ENCODE results near the gene MOSPD3.
A peak's percentile ranks its signal among the peaks of the same experiment; 100 is the strongest.

MOSPD3 gene

DNA sequence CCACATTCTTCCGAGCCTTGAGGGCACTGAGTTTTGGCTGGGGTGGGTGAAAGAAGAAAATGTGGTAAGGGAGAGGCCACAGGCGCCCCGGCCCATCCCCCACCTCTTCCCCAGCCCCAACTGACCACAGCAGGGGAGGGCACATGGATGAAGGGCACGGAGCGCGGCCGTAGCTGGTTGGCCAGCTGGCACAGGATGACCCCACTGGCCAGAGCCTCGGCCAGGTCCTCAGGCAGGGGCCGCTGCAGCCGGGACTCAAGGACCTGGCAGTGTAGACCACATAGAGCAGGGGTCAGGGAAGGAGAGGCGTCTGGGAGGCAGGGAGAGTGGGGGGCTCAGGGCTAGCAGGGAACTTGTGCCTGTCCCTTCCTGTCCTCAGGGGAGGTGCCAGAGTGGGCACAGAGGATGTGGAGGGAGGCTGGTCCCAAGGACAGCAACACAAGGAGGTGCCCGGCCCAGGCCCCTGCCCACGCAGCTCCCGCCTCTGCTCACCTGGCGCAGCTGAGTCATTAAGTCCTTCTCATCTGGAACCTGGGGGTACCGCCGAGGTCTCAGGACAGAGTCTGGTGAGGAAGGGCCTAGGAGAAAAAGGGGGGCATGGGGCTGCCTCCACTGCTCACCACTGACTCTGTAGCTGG, 36.5 kb upstream of the MOSPD3 start:
- DNase-seq: no peak

GRCh38 chr7:100576384-100576993, 35.9 kb upstream of the MOSPD3 start:
- DNase-seq: no peak

GRCh38 chr7:100577103-100577502, 35.2 kb upstream of the MOSPD3 start:
- no peak for DNase-seq

- no peak for DNase-seq
Measured at GRCh38 chr7:100577507-100577906, 34.8 kb upstream of the MOSPD3 start.

DNA sequence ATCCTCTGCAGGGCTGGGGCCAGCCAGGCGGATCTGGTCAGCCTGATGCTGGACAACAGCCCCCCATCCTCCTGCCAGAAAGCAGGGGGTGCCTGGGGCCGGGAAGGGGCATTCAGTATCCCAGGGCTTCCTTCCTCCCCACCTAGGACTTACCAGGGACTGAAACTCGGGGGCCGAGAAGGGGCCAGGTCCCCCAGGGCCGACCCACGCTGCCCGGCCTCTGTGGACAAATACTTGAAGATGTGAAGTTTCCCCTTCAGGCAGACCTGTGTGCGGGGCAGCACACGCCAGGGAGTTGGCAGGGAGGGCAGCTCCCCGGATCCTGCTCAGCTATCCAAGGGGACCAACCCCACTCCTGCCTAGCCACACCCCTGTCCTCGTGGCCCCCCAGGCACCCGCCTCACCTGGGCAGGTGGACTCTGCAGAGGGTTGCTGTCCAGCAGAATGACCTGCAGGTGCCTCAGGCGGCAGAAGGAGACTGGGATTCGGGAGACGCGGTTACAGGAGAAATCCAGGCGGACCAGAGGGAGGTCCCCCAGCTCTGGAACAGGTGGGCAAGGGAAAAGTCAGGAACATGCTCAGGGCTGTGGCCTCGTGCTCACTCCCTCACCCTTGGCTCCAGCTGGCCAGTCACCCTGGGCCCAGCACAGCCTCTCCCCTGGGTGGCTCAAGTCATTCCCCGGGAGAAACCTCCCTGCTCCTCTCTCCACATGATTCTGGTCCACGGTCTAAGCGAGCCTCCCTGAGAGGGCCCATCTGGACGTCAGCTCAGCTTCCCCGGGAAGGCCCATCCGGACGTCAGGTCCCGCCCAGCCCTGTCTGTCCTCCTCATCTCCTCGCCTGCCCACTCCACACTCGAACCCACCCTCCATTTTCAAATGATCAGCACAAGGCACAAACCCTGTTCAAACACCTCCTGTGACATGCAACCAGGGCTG, 33.8 kb upstream of the MOSPD3 start:
- DNase-seq: no peak

- DNase-seq: no peak
Measured at GRCh38 chr7:100580466-100581283, 31.7 kb upstream of the MOSPD3 start.

DNA sequence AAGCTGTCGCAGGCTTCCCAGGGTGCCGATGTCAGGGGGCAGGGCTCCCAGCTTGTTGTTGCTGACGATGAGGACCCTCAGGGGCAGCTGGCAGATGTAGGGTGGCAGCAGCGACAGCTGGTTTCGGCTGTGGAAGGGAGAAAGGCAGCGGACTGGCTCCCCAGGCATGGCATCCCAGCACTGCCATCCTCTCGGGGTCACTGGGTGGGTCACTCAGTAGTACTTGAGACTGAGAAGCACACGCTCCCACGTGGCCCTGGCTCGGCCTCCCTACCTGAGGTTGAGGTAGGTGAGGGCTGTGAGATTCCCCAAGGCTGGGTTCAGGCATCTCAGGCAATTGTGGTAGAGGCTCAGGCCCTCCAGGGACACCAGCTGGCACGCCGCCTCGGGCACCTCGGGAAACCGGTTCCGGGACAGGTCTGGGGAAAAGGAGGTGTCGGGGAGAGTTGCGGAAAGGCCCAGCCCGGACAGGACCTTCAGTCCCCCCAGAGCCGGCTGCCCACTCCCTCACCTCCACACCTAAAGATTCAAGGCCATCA, 30.2 kb upstream of the MOSPD3 start:
- DNase-seq: no peak

GRCh38 chr7:100582650-100583049, 29.7 kb upstream of the MOSPD3 start:
- no peak for DNase-seq

- no peak for DNase-seq
Measured at GRCh38 chr7:100583132-100584053, 28.9 kb upstream of the MOSPD3 start.

- no peak for DNase-seq
Measured at GRCh38 chr7:100584054-100584682, 28.2 kb upstream of the MOSPD3 start.

DNA sequence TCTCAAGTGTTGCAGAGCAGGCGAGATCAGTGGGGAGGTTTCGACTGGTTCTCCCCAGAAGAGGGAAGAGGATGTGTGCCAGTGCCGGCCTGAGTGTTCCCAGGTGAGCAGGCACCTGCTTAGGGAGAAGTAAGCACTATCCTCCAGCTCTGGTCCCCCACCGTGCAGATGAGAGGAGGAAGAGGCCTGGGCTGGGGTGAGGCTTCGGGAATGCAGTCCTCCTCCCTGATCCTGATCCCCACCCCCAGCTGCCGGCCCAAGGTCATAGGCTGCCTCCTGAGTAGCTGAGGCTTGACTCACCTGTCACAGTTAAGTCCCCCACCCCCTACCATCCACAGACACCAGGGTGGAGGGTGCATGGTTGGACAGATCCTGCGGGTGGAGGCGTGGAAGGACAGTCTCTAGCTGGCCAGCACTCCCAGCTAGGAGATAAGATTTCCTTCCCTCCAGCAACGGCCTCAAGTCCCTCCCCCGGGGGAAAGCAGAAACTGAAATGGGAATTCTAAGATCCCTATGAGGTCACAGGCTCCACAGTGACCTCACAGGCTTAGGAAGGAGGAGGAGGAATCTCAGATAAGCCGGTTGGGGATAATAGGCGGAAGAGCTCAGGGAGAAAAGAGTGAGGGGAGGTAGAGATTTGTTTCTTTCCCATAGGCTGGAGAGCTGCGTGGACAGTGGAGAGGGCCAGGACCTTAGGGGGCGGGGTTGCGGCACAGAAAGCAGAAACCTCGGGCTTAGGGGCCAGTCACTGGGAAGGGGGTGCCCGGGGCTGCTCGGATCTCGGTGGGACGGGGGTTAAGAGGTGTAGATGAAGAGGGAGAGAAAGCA, 27.4 kb upstream of the MOSPD3 start:
- DNase-seq: no peak

GRCh38 chr7:100585511-100586265, 26.7 kb upstream of the MOSPD3 start, which contains the start of gene LRCH4:
Gene LRCH4 (minus strand): TSS chr7:100586129. CDS start chr7:100586100, 29 bp downstream.
- no peak for DNase-seq

DNA sequence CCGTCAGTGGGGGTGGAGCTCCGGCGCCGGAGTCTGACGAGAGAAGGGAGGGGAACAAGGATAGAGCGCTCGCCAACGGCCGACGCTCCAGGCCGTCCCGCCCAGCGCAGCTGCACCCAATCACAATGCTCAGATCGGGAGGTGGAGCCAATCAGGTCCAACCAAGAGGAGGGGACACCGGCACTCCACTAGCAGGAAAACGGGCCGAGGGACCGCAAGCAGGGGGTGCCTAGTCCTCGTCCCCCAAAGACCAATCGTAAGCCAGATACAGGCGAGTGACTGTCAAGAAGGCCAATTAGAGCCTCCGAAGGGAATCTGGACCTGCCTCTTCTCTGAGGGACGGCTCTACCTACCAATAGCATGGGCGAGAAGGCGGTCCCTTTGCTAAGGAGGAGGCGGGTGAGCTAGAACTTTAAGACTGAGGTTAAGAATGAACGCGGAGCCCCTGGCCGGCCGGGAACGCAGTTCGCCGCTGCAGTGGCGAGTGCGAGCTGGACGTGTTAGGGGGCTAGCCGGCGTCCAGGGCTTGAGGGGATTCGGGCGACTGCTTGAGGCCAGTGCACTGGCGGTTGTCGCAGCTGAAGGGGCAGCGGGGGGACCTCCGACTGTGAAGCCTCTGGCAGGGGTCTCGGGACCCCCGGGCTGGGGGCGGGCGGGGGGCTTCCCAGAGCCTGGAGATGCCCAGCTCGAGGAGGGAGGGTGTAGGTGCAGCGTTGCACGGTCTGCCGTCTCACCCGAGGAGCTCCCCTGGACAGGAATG, 25.9 kb upstream of the MOSPD3 start, which contains the start of gene FBXO24:
FBXO24 (plus strand) TSS at position 63 of the 760 bp plus-strand sequence; CDS start at position 361, 298 bp downstream.
- DNase-seq: peak; percentile 90

GRCh38 chr7:100588438-100588837, 23.9 kb upstream of the MOSPD3 start:
- DNase-seq: no peak

GRCh38 chr7:100589341-100589947, 22.9 kb upstream of the MOSPD3 start:
- no peak for DNase-seq

- no peak for DNase-seq
Measured at GRCh38 chr7:100590077-100590737, 22.1 kb upstream of the MOSPD3 start.

DNA sequence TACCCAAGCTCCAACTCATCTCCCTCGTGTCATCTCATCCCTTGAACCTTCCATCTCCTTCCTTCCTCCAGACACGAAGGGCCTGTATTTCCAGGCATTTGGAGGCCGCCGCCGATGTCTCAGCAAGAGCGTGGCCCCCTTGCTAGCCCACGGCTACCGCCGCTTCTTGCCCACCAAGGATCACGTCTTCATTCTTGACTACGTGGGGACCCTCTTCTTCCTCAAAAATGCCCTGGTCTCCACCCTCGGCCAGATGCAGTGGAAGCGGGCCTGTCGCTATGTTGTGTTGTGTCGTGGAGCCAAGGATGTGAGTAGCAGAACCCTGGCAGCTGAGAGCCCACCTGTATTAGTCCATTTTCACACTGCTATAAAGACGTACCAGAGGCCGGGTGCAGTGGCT, 20.7 kb upstream of the MOSPD3 start:
- DNase-seq: no peak

All from cortex of kidney (tissue), 1 donor.